ENCODE data around the gene CAMKMT. TPM values are rescaled to one million over a fixed set of nuclear protein-coding genes. Genes with fewer than 3 reads are reported as not detected.

CAMKMT gene
- total and polyA plus RNA-seq, 8 donors, result 1.4 to 27.4 (median 6.2) TPM

DNA sequence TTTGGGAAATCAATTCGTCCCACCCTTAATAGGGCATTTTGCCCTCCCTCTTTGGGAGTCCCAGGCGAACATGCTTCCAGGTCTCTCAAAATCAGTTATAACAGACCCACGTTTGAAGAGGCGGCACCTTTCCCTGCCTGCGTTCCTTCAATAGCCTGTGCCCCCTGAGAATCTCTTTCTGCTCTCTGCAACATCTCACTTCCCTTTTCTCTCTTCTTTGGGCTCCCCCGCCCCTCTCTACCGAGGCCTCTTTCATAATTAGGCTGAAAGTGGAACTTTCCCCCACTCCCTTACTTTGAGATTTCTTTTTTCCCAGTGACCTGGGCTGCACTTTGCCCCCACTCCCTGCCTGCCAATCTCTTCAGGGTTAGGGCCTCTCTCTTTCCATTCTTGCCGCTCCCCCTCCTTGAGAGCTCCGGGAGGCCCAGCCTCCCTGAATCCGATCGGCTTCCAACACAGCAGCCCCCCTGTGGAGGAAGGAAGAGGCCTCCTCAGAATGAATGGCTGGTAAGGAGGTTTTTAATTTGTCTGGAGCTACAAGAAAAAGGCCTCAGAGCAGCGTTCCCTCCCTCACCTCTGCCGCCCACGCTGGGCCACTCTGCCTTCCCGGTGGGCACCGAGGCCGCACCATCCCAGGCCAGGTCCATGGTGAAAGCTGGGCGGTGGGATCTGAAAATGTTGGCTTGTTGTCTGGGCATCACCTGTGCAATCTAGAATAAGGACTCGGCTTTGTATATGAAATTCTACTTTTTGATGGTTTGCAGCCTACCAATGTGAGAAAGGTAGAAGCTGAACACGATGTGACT, 417.1 kb downstream of the CAMKMT start:
- peaks cover 0 to 15% (median 6%) of the 10 kb centered on the region in 4 donors for H3K9me3 ChIP-seq
- intact Hi-C loops (cut with DNase I; ENCODE audit: low total_unique reads), result no loop called here
- TF ChIP-seq, protein P1, sequence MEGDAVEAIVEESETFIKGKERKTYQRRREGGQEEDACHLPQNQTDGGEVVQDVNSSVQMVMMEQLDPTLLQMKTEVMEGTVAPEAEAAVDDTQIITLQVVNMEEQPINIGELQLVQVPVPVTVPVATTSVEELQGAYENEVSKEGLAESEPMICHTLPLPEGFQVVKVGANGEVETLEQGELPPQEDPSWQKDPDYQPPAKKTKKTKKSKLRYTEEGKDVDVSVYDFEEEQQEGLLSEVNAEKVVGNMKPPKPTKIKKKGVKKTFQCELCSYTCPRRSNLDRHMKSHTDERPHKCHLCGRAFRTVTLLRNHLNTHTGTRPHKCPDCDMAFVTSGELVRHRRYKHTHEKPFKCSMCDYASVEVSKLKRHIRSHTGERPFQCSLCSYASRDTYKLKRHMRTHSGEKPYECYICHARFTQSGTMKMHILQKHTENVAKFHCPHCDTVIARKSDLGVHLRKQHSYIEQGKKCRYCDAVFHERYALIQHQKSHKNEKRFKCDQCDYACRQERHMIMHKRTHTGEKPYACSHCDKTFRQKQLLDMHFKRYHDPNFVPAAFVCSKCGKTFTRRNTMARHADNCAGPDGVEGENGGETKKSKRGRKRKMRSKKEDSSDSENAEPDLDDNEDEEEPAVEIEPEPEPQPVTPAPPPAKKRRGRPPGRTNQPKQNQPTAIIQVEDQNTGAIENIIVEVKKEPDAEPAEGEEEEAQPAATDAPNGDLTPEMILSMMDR (IDR thresholded peaks at IDR 0.05), result no peak
- TF ChIP-seq POLR2A (IDR thresholded peaks at IDR 0.05) (no peak), POLR2AphosphoS5 (IDR thresholded peaks at IDR 0.05) (no peak), EP300 (IDR thresholded peaks at IDR 0.05) (no peak)
- peak in 1 of 2 donors; percentile 29 for DNase-seq
- peaks cover 6 to 30% (median 25%) of the 10 kb centered on the region in 4 donors for H3K4me1 ChIP-seq
- H3K36me3 ChIP-seq, result peaks cover 0 to 6% (median 0%) of the 10 kb centered on the region in 4 donors
- H3K27me3 ChIP-seq, result no peaks in the 10 kb centered on the region
- no peak overlapping the region for H3K4me3 ChIP-seq
- WGBS, 5 donors, result 63 to 83% (median 80%) methylated on average over 20 of the region's 20 CpGs
- no peak overlapping the region for H3K27ac ChIP-seq

DNA sequence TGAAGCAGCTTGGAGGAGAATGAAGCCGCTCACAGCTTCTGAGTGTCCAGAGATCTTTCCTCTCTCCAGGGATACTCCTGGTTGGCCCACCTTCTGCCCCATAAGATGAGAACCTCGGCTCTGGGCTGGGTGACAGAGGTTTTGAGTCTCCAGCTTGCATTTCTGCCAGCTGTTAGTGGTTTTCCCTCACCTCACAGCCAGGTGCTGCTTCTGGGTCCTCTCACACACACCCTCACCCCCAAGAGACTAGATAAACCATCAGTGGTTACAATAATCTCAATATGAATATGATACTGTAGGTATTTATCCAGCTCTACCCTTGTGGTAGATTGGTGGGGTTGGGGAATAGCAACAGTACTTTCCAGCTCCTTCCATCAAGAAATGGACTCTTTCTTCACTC, 418.0 kb downstream of the CAMKMT start:
- H3K4me3 ChIP-seq, result no peak overlapping the region
- DNase-seq, result no peak
- peaks cover 0 to 6% (median 0%) of the 10 kb centered on the region in 4 donors for H3K36me3 ChIP-seq
- intact Hi-C loops (cut with DNase I; ENCODE audit: low total_unique reads), result no loop called here
- H3K9me3 ChIP-seq, result peaks cover 0 to 15% (median 6%) of the 10 kb centered on the region in 4 donors
- H3K4me1 ChIP-seq, result peaks cover 6 to 30% (median 25%) of the 10 kb centered on the region in 4 donors
- no peak for TF ChIP-seq EP300 (IDR thresholded peaks at IDR 0.05)
- TF ChIP-seq POLR2AphosphoS5 (IDR thresholded peaks at IDR 0.05), result no peak
- no peak for TF ChIP-seq POLR2A (IDR thresholded peaks at IDR 0.05)
- TF ChIP-seq, protein P1 (IDR thresholded peaks at IDR 0.05), result no peak
- H3K27ac ChIP-seq, result no peak overlapping the region
- H3K27me3 ChIP-seq, result no peaks in the 10 kb centered on the region
- WGBS, 5 donors, result 85 to 98% (median 94%) methylated on average over 2 of the region's 2 CpGs

GRCh38 chr2:44780406-44780805, 418.7 kb downstream of the CAMKMT start:
- H3K36me3 ChIP-seq, result peaks cover 0 to 6% (median 0%) of the 10 kb centered on the region in 4 donors
- no peak for DNase-seq
- peaks cover 0 to 15% (median 6%) of the 10 kb centered on the region in 4 donors for H3K9me3 ChIP-seq
- peaks cover 6 to 28% (median 25%) of the 10 kb centered on the region in 4 donors for H3K4me1 ChIP-seq
- no peak overlapping the region for H3K4me3 ChIP-seq
- WGBS, 5 donors, result 90 to 98% (median 97%) methylated on average over 7 of the region's 7 CpGs
- TF ChIP-seq POLR2A (IDR thresholded peaks at IDR 0.05) (no peak), POLR2AphosphoS5 (IDR thresholded peaks at IDR 0.05) (no peak), EP300 (IDR thresholded peaks at IDR 0.05) (no peak)
- TF ChIP-seq, protein P1 (IDR thresholded peaks at IDR 0.05), result no peak
- H3K27me3 ChIP-seq, result no peaks in the 10 kb centered on the region
- intact Hi-C loops (cut with DNase I; ENCODE audit: low total_unique reads), result no loop called here
- H3K27ac ChIP-seq, result no peak overlapping the region

DNA sequence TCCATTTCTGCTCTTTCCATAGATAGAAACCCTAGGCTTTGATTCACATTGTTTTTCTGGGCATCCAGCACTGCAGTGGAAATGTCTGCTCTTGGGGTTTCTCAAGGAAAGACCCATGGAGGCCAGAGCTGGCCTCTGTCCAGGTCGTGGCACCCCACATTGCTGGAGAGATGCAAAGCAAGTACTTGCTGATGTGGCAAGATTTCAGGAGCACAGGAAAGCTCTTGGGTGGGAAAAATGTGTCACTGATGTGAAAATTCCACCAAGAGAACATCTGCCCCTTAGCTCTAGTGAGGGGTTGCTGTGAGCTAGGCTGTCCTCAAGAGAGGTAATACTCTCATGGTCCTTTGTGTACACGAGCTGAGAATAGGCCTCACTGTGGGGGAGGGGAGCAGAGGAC, 423.7 kb downstream of the CAMKMT start:
- H3K4me1 ChIP-seq, result no peaks in the 10 kb centered on the region
- H3K9me3 ChIP-seq, result peaks cover 0 to 8% (median 4%) of the 10 kb centered on the region in 4 donors
- no peak overlapping the region for H3K4me3 ChIP-seq
- peaks cover 0 to 8% (median 4%) of the 10 kb centered on the region in 3 donors for H3K27me3 ChIP-seq
- WGBS, 5 donors, result 28 to 59% (median 46%) methylated on average over 2 of the region's 2 CpGs
- DNase-seq, result no peak
- intact Hi-C loops (cut with DNase I; ENCODE audit: low total_unique reads), result no loop called here
- TF ChIP-seq POLR2AphosphoS5 (IDR thresholded peaks at IDR 0.05) (no peak), POLR2A (IDR thresholded peaks at IDR 0.05) (no peak), EP300 (IDR thresholded peaks at IDR 0.05) (no peak)
- TF ChIP-seq, protein P1 (IDR thresholded peaks at IDR 0.05), result no peak
- H3K36me3 ChIP-seq, result peaks cover 0 to 1% (median 0%) of the 10 kb centered on the region in 4 donors
- H3K27ac ChIP-seq, result no peak overlapping the region
